Measurements from ENCODE around the gene BCAP31.

DNA sequence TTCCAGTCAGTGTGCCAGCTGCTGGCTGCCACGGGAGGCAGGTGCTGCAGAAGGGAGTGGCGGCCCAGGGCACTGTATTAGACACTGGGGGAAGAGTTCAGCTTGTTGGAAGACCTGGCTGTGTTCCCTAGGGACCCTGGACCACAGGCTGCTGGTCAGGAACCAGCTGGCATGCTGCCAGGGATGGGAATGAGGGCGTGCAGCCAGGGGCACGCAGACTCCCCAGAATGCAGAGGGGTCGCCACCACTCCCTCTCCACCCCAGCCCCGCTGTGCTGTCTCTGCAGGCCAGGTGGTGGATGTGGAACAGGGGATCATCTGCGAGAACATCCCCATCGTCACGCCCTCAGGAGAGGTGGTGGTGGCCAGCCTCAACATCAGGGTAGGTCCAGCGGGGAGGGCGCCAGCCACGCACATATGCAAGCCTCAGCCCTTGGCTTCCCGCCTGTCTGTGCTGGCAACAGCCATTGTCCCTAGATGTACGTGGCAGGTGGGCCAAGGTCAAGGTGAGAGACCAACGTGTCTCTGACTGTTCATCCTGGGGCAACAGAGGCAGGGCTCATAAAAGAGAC is 12.8 kb upstream of the BCAP31 start:
- TF ChIP-seq, protein P1, sequence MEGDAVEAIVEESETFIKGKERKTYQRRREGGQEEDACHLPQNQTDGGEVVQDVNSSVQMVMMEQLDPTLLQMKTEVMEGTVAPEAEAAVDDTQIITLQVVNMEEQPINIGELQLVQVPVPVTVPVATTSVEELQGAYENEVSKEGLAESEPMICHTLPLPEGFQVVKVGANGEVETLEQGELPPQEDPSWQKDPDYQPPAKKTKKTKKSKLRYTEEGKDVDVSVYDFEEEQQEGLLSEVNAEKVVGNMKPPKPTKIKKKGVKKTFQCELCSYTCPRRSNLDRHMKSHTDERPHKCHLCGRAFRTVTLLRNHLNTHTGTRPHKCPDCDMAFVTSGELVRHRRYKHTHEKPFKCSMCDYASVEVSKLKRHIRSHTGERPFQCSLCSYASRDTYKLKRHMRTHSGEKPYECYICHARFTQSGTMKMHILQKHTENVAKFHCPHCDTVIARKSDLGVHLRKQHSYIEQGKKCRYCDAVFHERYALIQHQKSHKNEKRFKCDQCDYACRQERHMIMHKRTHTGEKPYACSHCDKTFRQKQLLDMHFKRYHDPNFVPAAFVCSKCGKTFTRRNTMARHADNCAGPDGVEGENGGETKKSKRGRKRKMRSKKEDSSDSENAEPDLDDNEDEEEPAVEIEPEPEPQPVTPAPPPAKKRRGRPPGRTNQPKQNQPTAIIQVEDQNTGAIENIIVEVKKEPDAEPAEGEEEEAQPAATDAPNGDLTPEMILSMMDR (IDR thresholded peaks at IDR 0.05) = no peak
- TF ChIP-seq, protein P2, sequence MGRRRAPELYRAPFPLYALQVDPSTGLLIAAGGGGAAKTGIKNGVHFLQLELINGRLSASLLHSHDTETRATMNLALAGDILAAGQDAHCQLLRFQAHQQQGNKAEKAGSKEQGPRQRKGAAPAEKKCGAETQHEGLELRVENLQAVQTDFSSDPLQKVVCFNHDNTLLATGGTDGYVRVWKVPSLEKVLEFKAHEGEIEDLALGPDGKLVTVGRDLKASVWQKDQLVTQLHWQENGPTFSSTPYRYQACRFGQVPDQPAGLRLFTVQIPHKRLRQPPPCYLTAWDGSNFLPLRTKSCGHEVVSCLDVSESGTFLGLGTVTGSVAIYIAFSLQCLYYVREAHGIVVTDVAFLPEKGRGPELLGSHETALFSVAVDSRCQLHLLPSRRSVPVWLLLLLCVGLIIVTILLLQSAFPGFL (CRISPR knock-in tag; IDR thresholded peaks at IDR 0.05; ENCODE audit: borderline replicate concordance) = no peak

All from WTC11 (cell line).